Measurements from ENCODE around the gene IRAK1.

DNA sequence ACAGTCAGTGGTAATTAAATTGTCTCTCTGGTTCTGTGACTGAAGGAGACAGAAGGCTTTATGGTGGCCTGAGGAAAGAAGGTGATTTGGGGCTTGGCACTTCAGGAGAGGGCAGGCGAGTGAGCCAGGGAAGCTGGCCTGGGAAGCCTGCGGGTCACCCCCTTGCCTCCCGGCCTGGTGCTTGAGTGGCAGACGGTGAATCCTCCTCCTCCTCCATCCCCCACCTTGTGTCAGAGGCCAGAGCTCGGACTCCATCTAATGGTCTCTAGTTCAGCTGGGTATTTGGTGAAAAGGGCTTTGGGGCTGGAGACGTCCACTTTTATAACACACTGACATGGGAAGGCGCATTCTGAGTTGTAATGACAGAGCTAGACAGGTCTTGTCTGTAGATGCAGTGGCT lies 38.5 kb downstream of the IRAK1 start:
- TF ChIP-seq, protein P1, sequence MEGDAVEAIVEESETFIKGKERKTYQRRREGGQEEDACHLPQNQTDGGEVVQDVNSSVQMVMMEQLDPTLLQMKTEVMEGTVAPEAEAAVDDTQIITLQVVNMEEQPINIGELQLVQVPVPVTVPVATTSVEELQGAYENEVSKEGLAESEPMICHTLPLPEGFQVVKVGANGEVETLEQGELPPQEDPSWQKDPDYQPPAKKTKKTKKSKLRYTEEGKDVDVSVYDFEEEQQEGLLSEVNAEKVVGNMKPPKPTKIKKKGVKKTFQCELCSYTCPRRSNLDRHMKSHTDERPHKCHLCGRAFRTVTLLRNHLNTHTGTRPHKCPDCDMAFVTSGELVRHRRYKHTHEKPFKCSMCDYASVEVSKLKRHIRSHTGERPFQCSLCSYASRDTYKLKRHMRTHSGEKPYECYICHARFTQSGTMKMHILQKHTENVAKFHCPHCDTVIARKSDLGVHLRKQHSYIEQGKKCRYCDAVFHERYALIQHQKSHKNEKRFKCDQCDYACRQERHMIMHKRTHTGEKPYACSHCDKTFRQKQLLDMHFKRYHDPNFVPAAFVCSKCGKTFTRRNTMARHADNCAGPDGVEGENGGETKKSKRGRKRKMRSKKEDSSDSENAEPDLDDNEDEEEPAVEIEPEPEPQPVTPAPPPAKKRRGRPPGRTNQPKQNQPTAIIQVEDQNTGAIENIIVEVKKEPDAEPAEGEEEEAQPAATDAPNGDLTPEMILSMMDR (conservative IDR thresholded peaks at IDR 0.05; ENCODE audit: low read depth, low read length) = no peak
- TF ChIP-seq EZH2 (IDR thresholded peaks at IDR 0.05; ENCODE audit: borderline replicate concordance, low read depth, low read length, poor library complexity, severe bottlenecking) = no peak
